OCI-LY7 (cell line): ENCODE data around the gene PRKCA. TPM values are rescaled to one million over a fixed set of nuclear protein-coding genes. Genes with fewer than 3 reads are reported as not detected.

Source experiments
- BruUV-seq: library from RNA; stranded (reverse); fragments of 400-500 nt; replicated peaks from 2 replicates; lab custom pipeline; 2021; lab: Mats Ljungman, UMichigan
- CTCF ChIA-PET: fragments of 300-600 bp; sonication (Branson Sonifier 250); formaldehyde crosslinking; loops from one replicate; lab custom pipeline; 2022; ENCODE audit warnings: antibody characterized with exemption; ENCODE audit not compliant: unreplicated experiment; lab: Charles Lee
- POLR2A ChIA-PET: fragments of 300-600 bp; sonication (Branson Sonifier 250); formaldehyde crosslinking; loops from one replicate; lab custom pipeline; 2022; ENCODE audit warnings: antibody characterized with exemption; lab: Charles Lee
- DNase-seq: peaks from one replicate; pipeline ENCODE4 v3.0.0-alpha.2; 2015; ENCODE audit warnings: low spot score
- H2AFZ ChIP-seq: fragments of 200-600 bp; sonication (generic), shearing (Covaris generic); 2 replicates; pipeline ENCODE4 v1.6.1; 2014; ENCODE audit warnings: mild to moderate bottlenecking, antibody characterized with exemption, low read length, moderate library complexity
- H3K27ac ChIP-seq: fragments of 200-600 bp; sonication (generic); 2 replicates; pipeline ENCODE4 v1.5.1; 2014; ENCODE audit warnings: mixed run types, low read depth, mild to moderate bottlenecking, moderate library complexity, low read length, inconsistent platforms; ENCODE audit not compliant: poor library complexity, severe bottlenecking
- H3K36me3 ChIP-seq: fragments of 200-600 bp; sonication (generic); 2 replicates; pipeline ENCODE4 v1.6.1; 2014; ENCODE audit warnings: mild to moderate bottlenecking, antibody characterized with exemption, low read length, moderate library complexity, mixed read lengths; ENCODE audit not compliant: insufficient read depth
- H3K4me1 ChIP-seq: fragments of 200-600 bp; sonication (generic); 2 replicates; pipeline ENCODE4 v1.5.1; 2014; ENCODE audit warnings: mild to moderate bottlenecking, low read length; ENCODE audit not compliant: insufficient read depth, poor library complexity, severe bottlenecking
- H3K4me2 ChIP-seq: fragments of 200-600 bp; sonication (generic); 2 replicates; pipeline ENCODE4 v1.6.1; 2014; ENCODE audit warnings: mild to moderate bottlenecking, low read length
- H3K4me3 ChIP-seq: fragments of 200-600 bp; sonication (generic); 2 replicates; pipeline ENCODE4 v1.5.1; 2014; ENCODE audit warnings: mild to moderate bottlenecking, low read depth, low read length; ENCODE audit not compliant: poor library complexity, severe bottlenecking
- H3K79me2 ChIP-seq: fragments of 200-600 bp; sonication (generic); 2 replicates; pipeline ENCODE4 v1.6.1; 2016; ENCODE audit warnings: low read depth, mild to moderate bottlenecking, low read length, moderate library complexity, mixed read lengths; ENCODE audit not compliant: insufficient read depth
- H3K9me2 ChIP-seq: fragments of 200-600 bp; sonication (generic); 2 replicates; pipeline ENCODE4 v1.6.1; 2016; ENCODE audit warnings: mild to moderate bottlenecking, low read length, mixed read lengths; ENCODE audit not compliant: insufficient read depth
- H3K9me3 ChIP-seq: fragments of 200-600 bp; sonication (generic); 2 replicates; pipeline ENCODE4 v1.6.1; 2014; ENCODE audit warnings: mild to moderate bottlenecking, mixed run types, low read length, mixed read lengths
- H4K20me1 ChIP-seq: fragments of 200-600 bp; sonication (generic); 2 replicates; pipeline ENCODE4 v1.6.1; 2014; ENCODE audit warnings: mild to moderate bottlenecking, antibody characterized with exemption, low read length, moderate library complexity, mixed read lengths; ENCODE audit not compliant: insufficient read depth
- CTCF ChIP-seq: fragments of 200-600 bp; sonication (generic); conservative IDR thresholded peaks from 2 replicates; pipeline ENCODE4 v1.5.1; 2014; ENCODE audit warnings: mild to moderate bottlenecking, antibody characterized with exemption, low read length, moderate library complexity, mixed read lengths
- EZH2phosphoT487 ChIP-seq: fragments of 200-600 bp; sonication (generic); IDR thresholded peaks from 2 replicates; pipeline ENCODE4 v1.6.1; 2018; ENCODE audit warnings: low read depth, borderline replicate concordance, mild to moderate bottlenecking, mixed run types, antibody characterized with exemption, low read length, moderate library complexity, mixed read lengths
- intact Hi-C: fragments of 100-400 bp; cut with micrococcal nuclease; formaldehyde crosslinking; loops from one replicate; pipeline ENCODE4 v1.10.0; 2022; ENCODE audit not compliant: unreplicated experiment
- total RNA-seq, 2 experiments: library from RNA; depleted of rRNA in 1 of 2; stranded (reverse); fragments of >200 nt in 1 of 2; shearing (Covaris generic) in 1 of 2; gene quantifications; 2 replicates each; pipeline ENCODE4 v1.2.3, GENCODE V29; 2014 to 2022

PRKCA gene
- total RNA-seq, 2 experiments from 2014 or later = 6.6 to 32.1 TPM

GRCh38 chr17:66753126-66753920 lies 450.9 kb downstream of the PRKCA start:
- ChIA-PET POLR2A (no interaction called here), CTCF (no interaction called here)
- intact Hi-C loops = no loop called here
- no peak overlapping the region for H3K27ac ChIP-seq
- no peaks in the 10 kb centered on the region for H3K36me3 ChIP-seq
- H2AFZ ChIP-seq = no peak overlapping the region
- H3K79me2 ChIP-seq = no peaks in the 10 kb centered on the region
- no peaks in the 10 kb centered on the region for H3K9me2 ChIP-seq
- DNase-seq = no peak
- H3K4me1 ChIP-seq = no peaks in the 10 kb centered on the region
- no TSS peak for BruUV-seq
- H3K4me2 ChIP-seq = no peak overlapping the region
- H3K9me3 ChIP-seq = no peaks in the 10 kb centered on the region
- TF ChIP-seq EZH2phosphoT487 (no peak), CTCF (no peak)
- no peak overlapping the region for H3K4me3 ChIP-seq
- H4K20me1 ChIP-seq = no peaks in the 10 kb centered on the region

- Histone ChIP-seq H3K9me3 (no peaks in the 10 kb centered on the region), H3K4me1 (no peaks in the 10 kb centered on the region), H3K4me2 (no peak overlapping the region), H2AFZ (no peak overlapping the region), H3K36me3 (no peaks in the 10 kb centered on the region), H4K20me1 (no peaks in the 10 kb centered on the region), H3K27ac (no peak overlapping the region), H3K9me2 (no peaks in the 10 kb centered on the region), H3K79me2 (no peaks in the 10 kb centered on the region), H3K4me3 (no peak overlapping the region)
- intact Hi-C loops = no loop called here
- no TSS peak for BruUV-seq
- TF ChIP-seq CTCF = no peak
- DNase-seq = no peak
- ChIA-PET POLR2A (no interaction called here), CTCF (no interaction called here)
Observed at GRCh38 chr17:66755101-66755943, 452.9 kb downstream of the PRKCA start.

GRCh38 chr17:66755944-66756290 lies 453.5 kb downstream of the PRKCA start:
- BruUV-seq = no TSS peak
- H3K27ac ChIP-seq = no peak overlapping the region
- ChIA-PET CTCF (no interaction called here), POLR2A (no interaction called here)
- H3K4me1 ChIP-seq = no peaks in the 10 kb centered on the region
- no peak overlapping the region for H3K4me2 ChIP-seq
- H3K4me3 ChIP-seq = no peak overlapping the region
- no peaks in the 10 kb centered on the region for H3K36me3 ChIP-seq
- H3K79me2 ChIP-seq = no peaks in the 10 kb centered on the region
- H3K9me3 ChIP-seq = no peaks in the 10 kb centered on the region
- intact Hi-C loops = no loop called here
- no peak for DNase-seq
- H2AFZ ChIP-seq = no peak overlapping the region
- H4K20me1 ChIP-seq = no peaks in the 10 kb centered on the region
- TF ChIP-seq CTCF (no peak), EZH2phosphoT487 (no peak)
- no peaks in the 10 kb centered on the region for H3K9me2 ChIP-seq
